ENCODE data around the gene SLA2.
"Not testable (repeated sequence)": the region's sequence is repeated elsewhere in the genome, so short reads cannot be mapped to it uniquely, and the experiment has no call there.

Gene SLA2

GRCh38 chr20:36573798-36574365, 72.1 kb downstream of the SLA2 start:
- peak; percentile 42 for DNase-seq (ENCODE audit: low spot score)

GRCh38 chr20:36573103-36573797, 72.7 kb downstream of the SLA2 start, which contains the start of gene TGIF2:
TSS of gene TGIF2 (plus strand) at chr20:36573597. CDS start at chr20:36578775, 5,178 bp downstream.
- DNase-seq (ENCODE audit: low spot score): peak; percentile 97

GRCh38 chr20:36572701-36573102, 73.3 kb downstream of the SLA2 start:
- DNase-seq (ENCODE audit: low spot score): peak; percentile 64

GRCh38 chr20:36571564-36572504, 74.2 kb downstream of the SLA2 start:
- peak; percentile 32 for DNase-seq (ENCODE audit: low spot score)

- DNase-seq (ENCODE audit: low spot score): no peak
Measured at GRCh38 chr20:36569847-36570429, 76.1 kb downstream of the SLA2 start.

- DNase-seq (ENCODE audit: low spot score): no peak
Measured at GRCh38 chr20:36565520-36565919, 80.5 kb downstream of the SLA2 start.

- not testable (repeated sequence) for DNase-seq (ENCODE audit: low spot score)
Measured at GRCh38 chr20:36564726-36565121, 81.3 kb downstream of the SLA2 start.

- DNase-seq (ENCODE audit: low spot score): not testable (repeated sequence)
Measured at GRCh38 chr20:36564078-36564725, 81.8 kb downstream of the SLA2 start.

- DNase-seq (ENCODE audit: low spot score): no peak
Measured at GRCh38 chr20:36563374-36563773, 82.6 kb downstream of the SLA2 start.

GRCh38 chr20:36562724-36563123, 83.3 kb downstream of the SLA2 start:
- no peak for DNase-seq (ENCODE audit: low spot score)
